ENCODE results near the gene KY.

Gene KY

GRCh38 chr3:134630506-134630905 is 20.3 kb downstream of the KY start:
- no peak overlapping the region for H3K4me3 ChIP-seq (ENCODE audit: low read length)
- no peaks in the 10 kb centered on the region for H3K4me1 ChIP-seq (ENCODE audit: low read length)
- H2AFZ ChIP-seq (ENCODE audit: low read depth, low read length) = no peak overlapping the region
- H3K27ac ChIP-seq (ENCODE audit: low read length) = no peak overlapping the region
- peaks cover 11% of the 10 kb centered on the region; the same call in 1 of the 2 replicates for H3K9me3 ChIP-seq (ENCODE audit: insufficient read depth, low read length)
- no peak overlapping the region for H3K9ac ChIP-seq (ENCODE audit: low read length)
- H4K20me1 ChIP-seq (ENCODE audit: insufficient read depth, low read length) = no peaks in the 10 kb centered on the region
- H3K27me3 ChIP-seq (ENCODE audit: low read depth, low read length) = peaks cover 5% of the 10 kb centered on the region; the same call in 1 of the 2 replicates
- peaks cover 4% of the 10 kb centered on the region for H3K36me3 ChIP-seq (replicated peaks; ENCODE audit: low read depth, low read length)
- TF ChIP-seq EZH2phosphoT487 (IDR thresholded peaks at IDR 0.05; ENCODE audit: low read depth) (no peak), CTCF (IDR thresholded peaks at IDR 0.05; ENCODE audit: low read depth, low read length) (peak; percentile 34)
- H3K4me2 ChIP-seq (ENCODE audit: low read length) = no peak overlapping the region
- no peaks in the 10 kb centered on the region for H3K79me2 ChIP-seq (ENCODE audit: low read length)

- H4K20me1 ChIP-seq (ENCODE audit: insufficient read depth, low read length) = no peaks in the 10 kb centered on the region
- no peaks in the 10 kb centered on the region for H3K4me1 ChIP-seq (ENCODE audit: low read length)
- peaks cover 4% of the 10 kb centered on the region for H3K36me3 ChIP-seq (replicated peaks; ENCODE audit: low read depth, low read length)
- TF ChIP-seq EZH2phosphoT487 (IDR thresholded peaks at IDR 0.05; ENCODE audit: low read depth) = no peak
- no peaks in the 10 kb centered on the region; the same call in 1 of the 2 replicates for H3K27me3 ChIP-seq (ENCODE audit: low read depth, low read length)
- H3K27ac ChIP-seq (ENCODE audit: low read length) = no peak overlapping the region
- no peak overlapping the region for H3K9ac ChIP-seq (ENCODE audit: low read length)
- H3K4me3 ChIP-seq (ENCODE audit: low read length) = no peak overlapping the region
- H3K9me3 ChIP-seq (ENCODE audit: insufficient read depth, low read length) = peaks cover 11% of the 10 kb centered on the region; the same call in 1 of the 2 replicates
- H3K79me2 ChIP-seq (ENCODE audit: low read length) = no peaks in the 10 kb centered on the region
- no peak overlapping the region for H2AFZ ChIP-seq (ENCODE audit: low read depth, low read length)
- H3K4me2 ChIP-seq (ENCODE audit: low read length) = no peak overlapping the region
Observed at GRCh38 chr3:134628884-134629283, 21.9 kb downstream of the KY start.

GRCh38 chr3:134627831-134628230 is 23.0 kb downstream of the KY start:
- H2AFZ ChIP-seq (ENCODE audit: low read depth, low read length) = no peak overlapping the region
- H3K79me2 ChIP-seq (ENCODE audit: low read length) = no peaks in the 10 kb centered on the region
- no peak for TF ChIP-seq EZH2phosphoT487 (IDR thresholded peaks at IDR 0.05; ENCODE audit: low read depth)
- TF ChIP-seq CTCF (IDR thresholded peaks at IDR 0.05; ENCODE audit: low read depth, low read length) = no peak
- H3K36me3 ChIP-seq (replicated peaks; ENCODE audit: low read depth, low read length) = peaks cover 4% of the 10 kb centered on the region
- H3K9ac ChIP-seq (ENCODE audit: low read length) = no peak overlapping the region
- no peaks in the 10 kb centered on the region for H4K20me1 ChIP-seq (ENCODE audit: insufficient read depth, low read length)
- no peaks in the 10 kb centered on the region; the same call in 1 of the 2 replicates for H3K27me3 ChIP-seq (ENCODE audit: low read depth, low read length)
- peaks cover 11% of the 10 kb centered on the region; the same call in 1 of the 2 replicates for H3K9me3 ChIP-seq (ENCODE audit: insufficient read depth, low read length)
- H3K27ac ChIP-seq (ENCODE audit: low read length) = no peak overlapping the region
- no peak overlapping the region for H3K4me2 ChIP-seq (ENCODE audit: low read length)
- no peaks in the 10 kb centered on the region for H3K4me1 ChIP-seq (ENCODE audit: low read length)
- no peak overlapping the region for H3K4me3 ChIP-seq (ENCODE audit: low read length)

GRCh38 chr3:134625885-134626741 is 24.7 kb downstream of the KY start:
- H3K9ac ChIP-seq (ENCODE audit: low read length) = no peak overlapping the region
- H3K4me1 ChIP-seq (ENCODE audit: low read length) = no peaks in the 10 kb centered on the region
- H3K4me3 ChIP-seq (ENCODE audit: low read length) = no peak overlapping the region
- H3K27ac ChIP-seq (ENCODE audit: low read length) = no peak overlapping the region
- H3K79me2 ChIP-seq (ENCODE audit: low read length) = no peaks in the 10 kb centered on the region
- no peaks in the 10 kb centered on the region for H4K20me1 ChIP-seq (ENCODE audit: insufficient read depth, low read length)
- no peaks in the 10 kb centered on the region for H3K27me3 ChIP-seq (ENCODE audit: low read depth, low read length)
- TF ChIP-seq EZH2phosphoT487 (IDR thresholded peaks at IDR 0.05; ENCODE audit: low read depth) = no peak
- no peak for TF ChIP-seq CTCF (IDR thresholded peaks at IDR 0.05; ENCODE audit: low read depth, low read length)
- H3K4me2 ChIP-seq (ENCODE audit: low read length) = no peak overlapping the region
- peaks cover 10% of the 10 kb centered on the region; the same call in 1 of the 2 replicates for H3K9me3 ChIP-seq (ENCODE audit: insufficient read depth, low read length)
- H3K36me3 ChIP-seq (replicated peaks; ENCODE audit: low read depth, low read length) = peaks cover 3% of the 10 kb centered on the region
- no peak overlapping the region for H2AFZ ChIP-seq (ENCODE audit: low read depth, low read length)

Data from OCI-LY3 (cell line).